Dendritic cell treated with granulocyte-macrophage colony-stimulating factor and Interleukin-4, amounts not matched to agents 40 ng/mL and 50 ng/mL, for 4 days (primary cell): Measurements from ENCODE around the gene ZDHHC9.

Experiments
- H3K27ac Mint-ChIP-seq: one replicate; pipeline ENCODE4 v1.8.0; 2022; ENCODE audit warnings: mild to moderate bottlenecking, mixed read lengths
- H3K27me3 Mint-ChIP-seq: one replicate; pipeline ENCODE4 v1.8.0; 2022; ENCODE audit warnings: mild to moderate bottlenecking, mixed read lengths
- H3K36me3 Mint-ChIP-seq: one replicate; pipeline ENCODE4 v1.8.0; 2022; ENCODE audit warnings: low read depth, mixed read lengths
- H3K4me1 Mint-ChIP-seq: one replicate; pipeline ENCODE4 v1.8.0; 2022; ENCODE audit warnings: low read depth, mixed read lengths
- H3K4me3 Mint-ChIP-seq: one replicate; pipeline ENCODE4 v1.8.0; 2022; ENCODE audit warnings: mild to moderate bottlenecking, moderate library complexity, mixed read lengths
- H3K9me3 Mint-ChIP-seq: one replicate; pipeline ENCODE4 v1.8.0; 2022; ENCODE audit warnings: mixed read lengths
- intact Hi-C: fragments of 100-400 bp; cut with micrococcal nuclease; formaldehyde crosslinking; loops from one replicate; pipeline ENCODE4 v1.15.0; 2022

ZDHHC9 gene

DNA sequence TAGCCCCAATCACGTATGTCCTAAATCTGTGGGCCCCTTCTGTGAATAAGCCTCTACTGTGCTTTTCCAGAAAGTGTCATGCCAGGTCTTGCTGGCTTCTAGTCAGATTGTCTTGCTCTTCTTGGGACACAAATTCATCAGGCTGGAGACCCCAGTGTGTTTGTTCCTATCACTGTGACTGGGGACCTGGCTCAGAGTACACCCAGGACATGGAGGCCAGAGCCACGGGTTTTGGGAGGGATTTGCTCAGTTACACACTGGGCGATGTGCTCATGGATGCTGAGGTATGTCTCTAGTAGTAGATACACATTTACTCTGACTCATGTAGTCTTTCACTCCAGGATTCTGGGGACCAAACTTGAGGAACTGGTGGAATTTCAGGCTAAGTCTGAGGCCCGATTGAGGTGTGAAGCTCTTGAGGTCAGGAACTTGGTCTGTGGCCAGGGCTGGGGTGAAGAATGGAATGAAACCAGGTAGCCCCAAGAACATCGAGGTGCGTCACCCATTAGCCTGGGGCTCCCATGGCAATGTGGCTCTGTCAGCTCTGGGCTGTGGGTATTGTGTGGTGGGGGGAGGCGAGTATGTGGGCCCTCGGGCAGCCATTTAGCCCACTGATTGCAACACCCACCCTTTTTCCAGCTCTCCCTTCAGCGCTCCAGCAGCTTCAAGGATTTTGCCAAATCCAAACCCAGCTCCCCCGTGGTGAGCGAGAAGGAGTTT lies 56.2 kb downstream of the ZDHHC9 start:
- H3K27ac Mint-ChIP-seq = peak overlapping the region; percentile 73
- H3K27me3 Mint-ChIP-seq = no peaks in the 10 kb centered on the region
- no peaks in the 10 kb centered on the region for H3K9me3 Mint-ChIP-seq
- intact Hi-C loops = loop anchor here (10.0 kb wide), 1 partner anchor 53 kb away; the partner anchor contains the start of gene XPNPEP2
- peaks cover 54% of the 10 kb centered on the region for H3K4me1 Mint-ChIP-seq
- H3K4me3 Mint-ChIP-seq = peak overlapping the region; percentile 39
- peaks cover 96% of the 10 kb centered on the region for H3K36me3 Mint-ChIP-seq

DNA sequence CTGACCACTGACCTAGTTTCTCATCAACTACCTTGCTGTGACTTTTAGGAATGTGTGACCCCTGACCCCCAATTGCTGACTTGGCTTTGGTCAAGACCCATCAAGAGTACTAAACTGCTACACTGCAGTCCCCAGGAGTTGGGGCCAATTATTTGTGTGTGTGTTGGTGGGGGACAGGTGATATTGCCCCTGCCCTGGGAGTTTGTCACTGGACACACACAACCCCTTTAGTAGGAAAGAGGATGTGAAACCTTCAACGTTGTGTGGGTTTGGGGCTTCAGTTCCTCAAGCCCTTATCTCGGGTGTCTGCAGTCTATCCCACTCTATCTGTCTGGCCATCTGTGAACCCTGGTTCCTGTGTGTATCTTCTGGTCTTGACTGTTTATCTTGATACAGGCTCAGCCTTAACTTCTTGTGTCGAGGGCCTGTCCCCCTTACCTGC lies 57.5 kb downstream of the ZDHHC9 start:
- H3K27me3 Mint-ChIP-seq = no peaks in the 10 kb centered on the region
- H3K4me3 Mint-ChIP-seq = peak overlapping the region; percentile 58
- intact Hi-C loops = loop anchor here (10.0 kb wide), 1 partner anchor 51 kb away; the partner anchor contains the start of gene XPNPEP2
- H3K36me3 Mint-ChIP-seq = peaks cover 95% of the 10 kb centered on the region
- H3K9me3 Mint-ChIP-seq = no peaks in the 10 kb centered on the region
- peaks cover 57% of the 10 kb centered on the region for H3K4me1 Mint-ChIP-seq
- peak overlapping the region; percentile 86 for H3K27ac Mint-ChIP-seq

DNA sequence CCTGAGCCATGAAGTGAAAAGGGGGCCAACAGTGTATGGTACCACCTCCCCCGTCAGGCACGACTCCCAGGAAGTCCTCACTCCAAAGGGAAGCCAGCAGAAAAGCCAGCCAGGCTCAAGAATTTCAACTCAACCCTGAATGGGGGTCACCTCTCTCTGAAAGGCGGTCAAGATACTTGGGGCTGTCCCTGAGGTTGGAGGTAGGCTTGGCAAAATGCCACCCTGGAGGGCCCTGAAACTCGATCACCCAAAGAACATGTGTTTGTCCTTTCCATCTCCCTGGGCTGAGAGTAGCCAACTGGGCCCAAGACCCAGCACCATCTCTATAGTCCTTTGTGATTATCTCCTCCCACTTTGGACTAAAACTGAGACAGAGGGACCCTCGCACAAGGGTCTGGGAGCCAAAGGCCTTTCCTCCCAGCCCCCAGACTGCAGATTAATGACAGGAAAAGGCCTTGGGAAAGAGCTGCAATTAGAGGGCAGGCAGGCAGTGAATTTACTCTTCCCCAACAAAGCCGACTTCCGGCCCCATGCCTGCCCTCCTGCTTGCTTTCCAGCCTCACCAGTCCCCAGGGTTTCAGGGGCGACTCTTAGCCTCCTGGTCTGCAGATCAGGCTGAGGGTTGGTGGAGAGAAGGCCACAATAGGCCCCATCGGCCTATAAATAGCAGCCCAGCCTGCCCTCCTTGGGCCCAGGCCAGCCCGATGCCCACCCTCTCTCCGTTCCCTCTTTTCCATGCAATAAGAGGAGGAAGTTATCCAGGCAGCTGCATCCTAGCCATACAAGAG lies 58.3 kb downstream of the ZDHHC9 start:
- Mint-ChIP-seq H3K4me1 (peaks cover 55% of the 10 kb centered on the region), H3K27me3 (no peaks in the 10 kb centered on the region)

DNA sequence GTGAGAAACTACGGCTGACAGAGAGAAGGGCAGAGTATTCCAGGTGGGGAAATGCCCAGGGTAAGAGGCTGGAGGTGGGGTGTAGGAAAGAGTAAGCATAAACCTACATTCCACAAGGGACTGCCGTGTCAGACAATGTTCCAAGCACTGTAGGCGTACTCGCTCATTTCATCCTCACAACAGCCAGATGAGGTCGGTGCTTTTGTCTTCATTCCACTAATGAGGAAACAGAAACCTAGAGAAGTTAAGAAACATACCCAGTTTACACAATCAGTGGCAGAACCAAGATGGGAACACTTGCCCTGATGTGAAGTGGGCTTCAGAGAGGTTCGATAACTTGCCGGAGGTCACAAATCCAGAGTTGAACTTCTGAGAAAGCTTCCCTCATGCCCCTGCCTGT lies 59.3 kb downstream of the ZDHHC9 start:
- Mint-ChIP-seq H3K4me1 (peaks cover 58% of the 10 kb centered on the region), H3K36me3 (peaks cover 89% of the 10 kb centered on the region), H3K4me3 (peak overlapping the region; percentile 96), H3K9me3 (no peaks in the 10 kb centered on the region), H3K27ac (peak overlapping the region; percentile 51), H3K27me3 (no peaks in the 10 kb centered on the region)
- intact Hi-C loops = loop anchor here (2.0 to 10.0 kb wide), 3 partner anchors 14 to 50 kb away; partner anchors contain the start of gene XPNPEP2

More for the DNA sequence above, 58.3 kb downstream of the ZDHHC9 start:
- intact Hi-C loops = loop anchor here (2.0 to 10.0 kb wide), 2 partner anchors 13 to 51 kb away; partner anchors contain the start of gene XPNPEP2
- Mint-ChIP-seq H3K4me3 (peak overlapping the region; percentile 58), H3K27ac (peak overlapping the region; percentile 86), H3K36me3 (peaks cover 92% of the 10 kb centered on the region), H3K9me3 (no peaks in the 10 kb centered on the region)

DNA sequence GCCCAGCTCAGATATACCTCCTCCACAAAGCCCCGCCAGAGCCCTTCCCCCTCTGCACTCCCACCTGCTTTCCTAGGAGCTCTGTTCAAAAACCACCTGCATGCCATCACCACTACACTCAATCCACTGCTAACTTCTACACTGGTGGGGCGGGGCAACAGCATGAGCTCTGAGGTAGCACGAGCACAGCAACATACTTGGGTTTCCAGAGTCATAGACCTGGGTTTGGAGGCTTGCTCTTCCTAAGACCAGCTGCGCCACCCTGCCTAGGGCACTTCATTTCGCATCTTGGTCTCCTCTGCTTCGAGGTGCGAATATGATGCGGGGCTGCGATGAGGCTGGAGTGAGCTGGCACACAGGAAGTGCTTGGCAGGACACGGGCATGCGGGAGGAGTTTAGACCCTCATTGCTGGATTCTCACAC lies 60.4 kb downstream of the ZDHHC9 start:
- H3K27me3 Mint-ChIP-seq = no peaks in the 10 kb centered on the region
- intact Hi-C loops = loop anchor here (5.0 to 10.0 kb wide), 2 partner anchors 39 to 49 kb away; partner anchors contain the start of gene XPNPEP2
- H3K27ac Mint-ChIP-seq = peak overlapping the region; percentile 96
- H3K4me3 Mint-ChIP-seq = peak overlapping the region; percentile 96
- peaks cover 58% of the 10 kb centered on the region for H3K4me1 Mint-ChIP-seq
- H3K9me3 Mint-ChIP-seq = no peaks in the 10 kb centered on the region
- H3K36me3 Mint-ChIP-seq = peaks cover 79% of the 10 kb centered on the region

DNA sequence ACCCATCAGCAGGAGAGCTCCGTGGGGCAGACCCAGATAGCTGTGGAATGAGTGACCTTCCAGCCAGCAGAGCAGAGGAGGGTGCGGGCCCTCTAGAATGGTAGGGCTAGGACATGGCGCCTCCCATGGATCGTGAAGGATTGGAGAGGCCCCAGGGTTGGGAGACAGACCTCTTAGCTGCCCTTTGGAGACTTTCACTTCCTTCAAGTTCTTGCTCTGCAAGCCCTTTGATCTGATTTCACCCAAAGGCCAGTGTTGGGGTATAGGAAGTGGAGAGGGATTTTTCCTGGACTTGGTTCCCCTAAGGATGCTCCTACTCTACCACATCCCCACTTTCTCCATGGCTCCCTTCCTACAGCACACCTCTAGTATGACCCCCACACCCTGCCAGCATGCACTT lies 61.0 kb downstream of the ZDHHC9 start:
- Mint-ChIP-seq H3K9me3 (no peaks in the 10 kb centered on the region), H3K4me1 (peaks cover 58% of the 10 kb centered on the region), H3K27me3 (no peaks in the 10 kb centered on the region), H3K36me3 (peaks cover 73% of the 10 kb centered on the region), H3K4me3 (peak overlapping the region; percentile 96), H3K27ac (peak overlapping the region; percentile 96)
- intact Hi-C loops = loop anchor here (5.0 to 10.0 kb wide), 2 partner anchors 40 to 48 kb away; partner anchors contain the start of gene XPNPEP2

DNA sequence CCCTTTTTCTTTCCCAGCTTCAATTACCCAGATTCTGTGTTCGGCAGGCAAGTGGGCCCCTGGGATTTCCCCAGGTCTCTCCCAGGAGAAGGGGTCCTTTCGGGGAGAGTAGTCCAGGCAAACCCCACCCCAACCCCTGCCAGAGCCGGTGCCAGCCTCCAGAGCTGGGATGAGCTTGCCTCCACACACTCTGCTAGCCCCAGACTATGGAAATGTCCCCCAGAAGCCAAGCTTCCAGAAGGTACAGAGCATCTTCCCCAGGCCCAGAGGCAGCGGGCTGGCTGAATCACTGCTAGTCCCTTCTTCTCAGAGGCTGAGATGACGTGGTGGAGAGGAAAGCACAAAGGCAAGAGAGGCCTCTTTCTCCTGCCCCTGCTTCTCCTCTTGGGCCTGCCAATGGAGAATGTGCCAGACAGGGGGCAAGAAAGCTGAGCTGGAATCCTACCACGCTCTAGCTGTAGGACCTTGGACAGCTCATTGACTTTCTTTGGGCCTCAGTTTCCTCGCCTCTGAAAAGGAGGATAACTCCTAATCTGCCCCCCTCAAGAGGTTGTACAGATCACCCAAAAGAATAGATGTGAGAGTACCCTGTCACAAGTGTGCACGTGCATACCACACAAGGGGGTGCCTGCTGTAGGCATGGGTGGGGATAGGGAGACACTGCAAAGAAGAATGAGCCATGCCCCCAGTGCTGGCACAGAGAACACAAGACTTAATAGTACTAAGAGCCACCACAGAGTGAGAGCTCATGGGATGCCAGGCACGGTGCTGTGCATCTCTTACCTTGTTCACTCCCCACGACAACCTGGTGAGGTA lies 61.8 kb downstream of the ZDHHC9 start:
- peaks cover 64% of the 10 kb centered on the region for H3K36me3 Mint-ChIP-seq
- H3K4me1 Mint-ChIP-seq = peaks cover 59% of the 10 kb centered on the region
- H3K27ac Mint-ChIP-seq = peak overlapping the region; percentile 96
- H3K4me3 Mint-ChIP-seq = peak overlapping the region; percentile 96
- no peaks in the 10 kb centered on the region for H3K9me3 Mint-ChIP-seq
- intact Hi-C loops = loop anchor here (1.0 to 10.0 kb wide), 4 partner anchors 9 to 47 kb away; partner anchors contain the start of gene XPNPEP2
- H3K27me3 Mint-ChIP-seq = no peaks in the 10 kb centered on the region

DNA sequence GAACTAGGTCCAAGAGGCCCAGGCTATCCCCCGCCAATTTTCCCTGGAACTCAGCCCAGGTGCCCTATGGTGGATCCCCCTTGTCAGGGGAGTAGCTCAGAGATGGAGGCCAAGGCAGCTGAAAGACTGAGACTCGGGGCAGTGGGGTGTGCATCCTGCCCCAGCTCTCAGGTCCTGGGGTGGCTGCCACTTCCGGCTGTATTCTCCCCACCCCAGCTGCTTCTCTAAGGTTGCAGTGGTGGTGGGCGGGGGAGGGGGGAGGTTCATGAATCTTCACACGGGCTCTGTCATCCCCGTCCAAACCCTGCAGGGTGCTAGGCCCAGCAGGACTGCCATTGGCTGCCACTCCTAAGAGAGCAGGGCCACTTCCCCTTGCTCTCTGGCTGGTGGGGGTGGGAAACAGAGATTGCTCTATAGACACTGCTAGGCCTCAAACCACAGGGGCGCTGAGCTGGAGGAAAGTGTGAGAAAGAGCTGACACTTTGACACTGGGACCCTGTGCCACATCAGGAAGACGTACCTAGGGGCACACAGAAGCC lies 62.5 kb downstream of the ZDHHC9 start:
- Mint-ChIP-seq H3K4me1 (peaks cover 59% of the 10 kb centered on the region), H3K9me3 (no peaks in the 10 kb centered on the region), H3K4me3 (peak overlapping the region; percentile 96), H3K27me3 (no peaks in the 10 kb centered on the region), H3K36me3 (peaks cover 58% of the 10 kb centered on the region), H3K27ac (peak overlapping the region; percentile 96)
- intact Hi-C loops = loop anchor here (1.0 to 10.0 kb wide), 4 partner anchors 8 to 46 kb away; partner anchors contain the start of gene XPNPEP2

DNA sequence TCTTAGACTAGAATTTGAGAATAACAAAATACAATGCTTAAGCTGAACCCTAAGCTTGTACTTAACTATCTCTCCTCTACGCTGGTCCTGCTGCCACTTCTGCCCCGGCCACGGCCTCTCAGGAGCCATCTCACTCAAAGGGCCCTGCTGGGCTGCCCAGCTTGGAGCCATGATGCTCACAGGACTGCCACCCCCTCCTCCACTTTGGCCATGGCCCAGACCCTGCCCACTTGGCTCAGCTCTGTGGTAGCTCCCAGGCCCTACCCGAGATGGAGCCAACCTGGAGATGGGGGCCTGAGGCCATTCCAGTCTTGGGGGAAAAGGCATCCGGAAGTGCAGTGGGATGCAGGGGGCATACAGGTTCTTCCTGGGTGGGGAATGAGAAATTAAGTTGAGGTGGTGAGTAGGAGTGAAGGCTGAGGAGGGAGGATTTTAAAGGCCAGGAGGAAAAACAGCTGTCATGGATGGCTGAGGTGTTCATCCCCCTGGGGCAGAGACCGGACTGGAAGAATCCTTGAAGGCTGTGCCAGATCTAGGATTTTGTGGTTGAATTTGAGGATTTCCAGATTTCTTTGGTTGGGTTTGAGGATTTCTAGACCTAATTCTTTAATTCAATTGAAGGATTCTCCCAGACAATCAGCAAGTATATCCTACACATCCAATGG lies 63.1 kb downstream of the ZDHHC9 start:
- H3K36me3 Mint-ChIP-seq = peaks cover 51% of the 10 kb centered on the region
- peaks cover 53% of the 10 kb centered on the region for H3K4me1 Mint-ChIP-seq
- H3K27me3 Mint-ChIP-seq = no peaks in the 10 kb centered on the region
- intact Hi-C loops = loop anchor here (1.0 to 10.0 kb wide), 4 partner anchors 7 to 46 kb away; partner anchors contain the start of gene XPNPEP2
- H3K4me3 Mint-ChIP-seq = peak overlapping the region; percentile 96
- H3K9me3 Mint-ChIP-seq = no peaks in the 10 kb centered on the region
- H3K27ac Mint-ChIP-seq = peak overlapping the region; percentile 96

DNA sequence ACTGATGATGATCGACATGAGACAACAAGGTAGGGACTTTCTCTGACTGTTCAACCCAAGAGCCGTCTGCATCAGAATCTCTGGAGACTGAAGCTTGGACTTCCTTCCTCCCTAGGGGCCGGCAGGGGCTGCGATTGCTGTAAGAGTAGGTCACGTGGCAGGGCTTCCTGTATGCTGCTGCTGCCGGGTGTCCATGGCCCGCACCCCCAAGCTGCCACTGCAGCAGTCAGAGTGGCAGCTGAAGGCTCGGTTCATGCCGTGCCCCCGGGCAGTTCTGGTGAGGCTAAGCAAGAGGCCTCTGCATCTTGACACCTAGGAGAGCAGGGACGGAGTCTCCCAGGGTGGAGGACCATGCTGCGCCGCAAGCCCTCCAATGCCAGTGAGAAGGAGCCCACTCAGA lies 63.9 kb downstream of the ZDHHC9 start, which contains the start of gene SASH3:
TSS of gene SASH3 (plus strand) at position 203 of the 400 bp plus-strand sequence. CDS start at position 352, 149 bp downstream.
- Mint-ChIP-seq H3K27me3 (no peaks in the 10 kb centered on the region), H3K4me3 (peak within 1 kb of the TSS; percentile 96), H3K4me1 (peaks cover 55% of the 10 kb centered on the region)

DNA sequence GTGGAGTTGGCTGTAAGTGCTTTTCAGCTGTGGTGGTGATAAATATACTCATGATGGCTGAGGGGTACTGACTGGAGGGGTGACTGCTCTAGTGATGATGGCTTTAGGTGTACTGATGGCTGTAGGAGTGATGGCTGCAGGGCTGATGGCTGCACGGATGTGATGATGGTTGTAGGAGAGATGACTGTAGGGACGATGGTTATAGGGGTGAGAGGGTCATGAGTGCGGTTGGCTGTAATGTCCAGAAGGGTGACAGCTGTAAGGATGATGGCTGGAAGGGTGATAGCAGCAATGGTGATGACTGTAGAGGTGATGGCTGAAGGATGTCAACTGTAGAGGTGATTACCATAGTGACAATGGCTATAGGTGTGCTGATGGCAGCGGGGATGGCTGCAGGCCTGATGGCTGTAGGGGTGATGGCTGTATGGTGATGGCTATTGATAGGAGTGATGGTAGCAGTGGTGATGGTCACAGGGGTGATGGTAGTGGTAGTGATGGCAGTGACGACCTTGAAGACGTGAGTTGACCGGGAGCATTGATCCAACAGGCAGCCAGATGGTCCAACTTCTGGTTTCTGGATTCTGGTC lies 64.5 kb downstream of the ZDHHC9 start:
- Mint-ChIP-seq H3K9me3 (no peaks in the 10 kb centered on the region), H3K27me3 (no peaks in the 10 kb centered on the region), H3K36me3 (peaks cover 42% of the 10 kb centered on the region), H3K4me1 (peaks cover 61% of the 10 kb centered on the region), H3K4me3 (peak overlapping the region; percentile 96), H3K27ac (peak overlapping the region; percentile 96)
- intact Hi-C loops = no loop called here

More for the DNA sequence above, 63.9 kb downstream of the ZDHHC9 start, which contains the start of gene SASH3:
- Mint-ChIP-seq H3K27ac (peak within 1 kb of the TSS; percentile 96), H3K9me3 (no peaks in the 10 kb centered on the region), H3K36me3 (peaks cover 45% of the 10 kb centered on the region)
- intact Hi-C loops = loop anchor here (2.0 to 10.0 kb wide), 3 partner anchors 21 to 45 kb away; partner anchors contain the start of gene XPNPEP2
